Measurements from ENCODE around the gene NUP54.

Gene NUP54, protein sequence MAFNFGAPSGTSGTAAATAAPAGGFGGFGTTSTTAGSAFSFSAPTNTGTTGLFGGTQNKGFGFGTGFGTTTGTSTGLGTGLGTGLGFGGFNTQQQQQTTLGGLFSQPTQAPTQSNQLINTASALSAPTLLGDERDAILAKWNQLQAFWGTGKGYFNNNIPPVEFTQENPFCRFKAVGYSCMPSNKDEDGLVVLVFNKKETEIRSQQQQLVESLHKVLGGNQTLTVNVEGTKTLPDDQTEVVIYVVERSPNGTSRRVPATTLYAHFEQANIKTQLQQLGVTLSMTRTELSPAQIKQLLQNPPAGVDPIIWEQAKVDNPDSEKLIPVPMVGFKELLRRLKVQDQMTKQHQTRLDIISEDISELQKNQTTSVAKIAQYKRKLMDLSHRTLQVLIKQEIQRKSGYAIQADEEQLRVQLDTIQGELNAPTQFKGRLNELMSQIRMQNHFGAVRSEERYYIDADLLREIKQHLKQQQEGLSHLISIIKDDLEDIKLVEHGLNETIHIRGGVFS

DNA sequence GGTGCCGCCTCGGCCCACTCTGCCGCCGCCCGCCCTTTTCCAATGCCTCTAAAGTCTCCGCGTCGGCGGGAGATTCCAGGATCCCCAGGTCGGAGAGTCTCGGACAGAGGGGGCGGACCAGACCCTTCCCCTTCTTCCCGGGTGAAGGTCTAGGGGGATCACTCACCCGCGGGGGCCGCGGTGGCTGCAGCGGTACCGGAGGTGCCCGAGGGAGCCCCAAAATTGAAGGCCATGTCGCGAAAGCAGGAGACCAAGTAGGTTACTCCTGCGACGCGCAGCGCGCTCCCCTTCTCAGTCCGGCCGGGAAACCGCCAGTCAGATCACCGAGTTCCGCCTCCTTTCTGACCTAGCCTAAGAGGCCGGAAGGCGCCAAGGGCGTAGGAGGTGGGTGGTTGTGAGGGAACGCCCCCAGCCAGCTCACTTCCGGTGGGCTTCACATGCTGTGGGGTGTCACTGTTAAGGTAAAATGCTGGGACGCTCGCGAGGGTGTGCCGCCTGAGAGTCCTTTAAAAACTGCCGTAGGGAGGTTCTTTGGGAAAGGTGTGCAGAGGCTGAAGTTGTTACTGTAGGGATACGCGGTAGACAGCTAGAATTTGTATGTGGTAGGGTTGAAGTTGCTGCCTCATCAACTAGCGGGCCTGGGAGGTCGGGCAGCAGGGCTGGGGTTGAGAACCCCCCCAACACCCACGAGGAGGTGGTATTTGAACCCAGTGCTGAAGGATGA is at the start of gene NUP54:
Gene NUP54, minus strand, starts transcription at position 256 of the 724 bp plus-strand sequence. Its CDS starts 23 bp downstream, at position 233.
- DNase-seq (ENCODE audit: extremely low read depth, low read depth): peak; percentile 75
- TF ChIP-seq, protein P1, sequence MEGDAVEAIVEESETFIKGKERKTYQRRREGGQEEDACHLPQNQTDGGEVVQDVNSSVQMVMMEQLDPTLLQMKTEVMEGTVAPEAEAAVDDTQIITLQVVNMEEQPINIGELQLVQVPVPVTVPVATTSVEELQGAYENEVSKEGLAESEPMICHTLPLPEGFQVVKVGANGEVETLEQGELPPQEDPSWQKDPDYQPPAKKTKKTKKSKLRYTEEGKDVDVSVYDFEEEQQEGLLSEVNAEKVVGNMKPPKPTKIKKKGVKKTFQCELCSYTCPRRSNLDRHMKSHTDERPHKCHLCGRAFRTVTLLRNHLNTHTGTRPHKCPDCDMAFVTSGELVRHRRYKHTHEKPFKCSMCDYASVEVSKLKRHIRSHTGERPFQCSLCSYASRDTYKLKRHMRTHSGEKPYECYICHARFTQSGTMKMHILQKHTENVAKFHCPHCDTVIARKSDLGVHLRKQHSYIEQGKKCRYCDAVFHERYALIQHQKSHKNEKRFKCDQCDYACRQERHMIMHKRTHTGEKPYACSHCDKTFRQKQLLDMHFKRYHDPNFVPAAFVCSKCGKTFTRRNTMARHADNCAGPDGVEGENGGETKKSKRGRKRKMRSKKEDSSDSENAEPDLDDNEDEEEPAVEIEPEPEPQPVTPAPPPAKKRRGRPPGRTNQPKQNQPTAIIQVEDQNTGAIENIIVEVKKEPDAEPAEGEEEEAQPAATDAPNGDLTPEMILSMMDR (IDR thresholded peaks at IDR 0.05; ENCODE audit: low read depth, low read length): no peak

DNA sequence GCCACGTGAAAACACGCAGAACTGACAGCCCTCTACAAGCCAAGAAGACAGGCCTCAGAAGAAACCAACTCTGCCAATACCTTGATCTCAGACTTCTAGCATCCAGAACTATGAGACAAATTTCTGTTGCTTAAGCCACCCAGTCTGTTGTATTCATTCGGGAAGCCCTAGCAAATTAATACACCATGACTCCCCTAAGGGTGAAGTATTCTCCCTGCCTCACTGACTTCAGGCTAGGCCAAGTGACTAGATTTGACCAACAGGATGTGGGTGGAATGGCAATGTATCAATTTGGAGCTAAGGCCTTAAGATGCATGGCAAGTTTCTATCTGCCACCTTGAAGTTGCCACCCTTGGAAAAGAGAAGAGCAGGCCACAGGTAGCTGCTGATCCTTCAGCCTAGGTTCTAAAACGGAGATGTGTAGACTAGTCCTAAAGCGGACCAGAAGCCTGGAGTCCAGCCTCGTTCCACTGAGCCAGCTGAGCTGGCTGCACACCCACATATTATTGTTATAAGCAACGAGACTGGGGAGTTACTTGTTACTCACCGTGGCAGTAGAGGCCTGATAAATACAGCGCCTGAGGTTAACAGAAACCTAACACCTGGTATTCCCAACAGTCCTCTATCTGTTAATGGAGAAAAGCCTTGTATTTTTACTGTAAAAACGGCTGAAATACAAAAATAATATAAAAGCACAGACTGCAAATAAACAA is 49.0 kb upstream of the NUP54 start:
- TF ChIP-seq, protein P1 (IDR thresholded peaks at IDR 0.05; ENCODE audit: low read depth, low read length): no peak
- no peak for DNase-seq (ENCODE audit: extremely low read depth, low read depth)

DNA sequence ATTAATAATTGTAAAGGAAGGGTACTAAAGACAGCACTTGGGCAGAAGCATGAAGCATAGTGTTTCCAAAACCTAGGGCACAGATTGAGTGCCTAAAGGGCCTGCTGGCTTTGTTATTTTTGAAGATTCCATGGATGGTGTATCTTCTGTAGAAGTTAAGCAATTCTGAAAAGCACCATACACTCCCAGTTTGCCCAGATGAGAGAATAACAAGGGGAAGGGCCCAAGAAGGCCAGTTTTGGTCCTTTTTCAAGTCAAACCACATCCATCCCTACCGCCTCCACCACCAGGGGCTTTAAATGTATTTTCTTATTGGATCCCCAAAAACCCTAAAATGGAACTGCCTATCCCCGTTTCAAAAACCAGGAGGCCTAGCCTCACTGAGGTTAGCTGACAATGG is 48.2 kb upstream of the NUP54 start:
- no peak for DNase-seq (ENCODE audit: extremely low read depth, low read depth)
- TF ChIP-seq, protein P1 (IDR thresholded peaks at IDR 0.05; ENCODE audit: low read depth, low read length): no peak

DNA sequence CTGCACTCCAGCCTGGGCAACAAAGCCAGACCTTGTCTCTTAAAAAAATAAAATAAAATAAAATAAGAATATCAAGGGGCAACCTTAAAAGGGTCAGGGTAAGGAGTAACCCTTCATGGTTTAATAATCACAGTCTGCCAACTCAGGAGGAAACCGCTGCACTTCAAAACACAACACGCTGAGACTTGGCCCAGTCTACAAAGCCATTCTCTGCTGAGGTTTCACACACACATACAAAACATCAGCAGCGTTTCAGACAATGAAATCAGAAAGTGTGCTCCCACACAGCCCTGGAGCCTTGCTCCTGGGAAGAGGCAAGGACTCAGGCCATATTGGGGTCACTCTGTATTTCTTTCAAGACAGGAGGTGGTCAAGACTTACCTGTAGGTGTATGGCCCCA is 47.1 kb upstream of the NUP54 start:
- TF ChIP-seq, protein P1 (IDR thresholded peaks at IDR 0.05; ENCODE audit: low read depth, low read length): no peak
- no peak for DNase-seq (ENCODE audit: extremely low read depth, low read depth)

DNA sequence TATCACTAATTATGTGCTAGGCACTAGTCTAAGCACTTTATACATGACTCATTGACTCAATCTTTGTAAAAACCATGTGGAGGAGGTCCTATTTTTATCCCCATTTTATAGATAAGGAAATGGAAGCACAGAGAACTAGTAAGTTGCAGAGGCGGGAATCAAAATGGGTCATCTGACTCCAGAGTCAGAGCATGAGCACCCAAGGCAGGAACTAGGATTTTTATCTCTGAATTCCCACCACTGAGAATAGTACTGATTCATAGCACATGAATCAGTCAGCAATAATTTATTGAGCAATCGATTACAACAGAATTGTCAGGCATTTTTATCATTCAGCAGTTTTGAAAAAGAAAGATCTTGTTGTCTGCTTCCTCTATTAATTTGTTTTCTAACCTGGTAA is 46.1 kb upstream of the NUP54 start:
- TF ChIP-seq, protein P1 (IDR thresholded peaks at IDR 0.05; ENCODE audit: low read depth, low read length): no peak
- peak; percentile 70 for DNase-seq (ENCODE audit: extremely low read depth, low read depth)

DNA sequence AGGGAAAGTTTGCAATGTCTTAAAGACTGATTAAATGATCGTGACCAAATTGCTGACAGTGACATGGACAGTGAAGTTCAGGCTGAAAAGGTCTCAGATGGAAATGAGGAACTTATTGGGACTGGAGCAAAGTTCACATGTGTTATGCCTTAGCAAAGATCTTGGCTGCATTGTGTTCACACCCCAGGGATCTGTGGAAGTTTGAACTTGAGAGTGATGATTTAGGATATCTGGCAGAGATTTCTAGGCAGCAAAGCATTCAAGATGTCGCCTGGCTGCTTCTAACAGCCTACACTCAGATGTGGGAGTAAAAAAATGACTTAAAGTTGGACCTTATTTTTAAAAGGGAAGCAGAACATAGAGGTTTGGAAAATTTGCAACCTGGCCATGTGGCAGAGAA is 44.0 kb upstream of the NUP54 start:
- DNase-seq (ENCODE audit: extremely low read depth, low read depth): no peak
- TF ChIP-seq, protein P1 (IDR thresholded peaks at IDR 0.05; ENCODE audit: low read depth, low read length): no peak
